Keratinocyte (primary cell): ENCODE results near the gene RAB11B. TPM values are rescaled to one million over a fixed set of nuclear protein-coding genes. Genes with fewer than 3 reads are reported as not detected.

Experiments used
- DNase-seq: peaks from one replicate; pipeline ENCODE4 v3.0.0-alpha.2; 2011; ENCODE audit warnings: low read depth, missing footprints, low spot score
- FAIRE-seq: peaks from 2 replicates; lab custom pipeline; 2011; peaks lifted over from hg19 to GRCh38; lab: Jason Lieb, UNC
- H2AFZ ChIP-seq: 2 replicates; pipeline ENCODE4 v1.6.0; 2012; ENCODE audit warnings: low read length, control low read depth, inconsistent platforms; ENCODE audit not compliant: control insufficient read depth
- H3K27ac ChIP-seq: 2 replicates; pipeline ENCODE4 v1.5.1; 2011; ENCODE audit warnings: low read length; ENCODE audit not compliant: control insufficient read depth, insufficient read depth
- H3K27me3 ChIP-seq: 3 replicates; pipeline ENCODE4 v1.6.0; 2011; ENCODE audit warnings: low read length; ENCODE audit not compliant: control insufficient read depth, insufficient read depth; ENCODE audit errors: extremely low read depth
- H3K36me3 ChIP-seq, 2 experiments: 2 replicates in 1 of 2; 3 replicates in 1 of 2; pipeline ENCODE4 v1.5.1; 2011; ENCODE audit warnings: low read length in 2 of 2, mild to moderate bottlenecking in 1 of 2; ENCODE audit not compliant: control insufficient read depth in 2 of 2, insufficient read depth in 2 of 2; ENCODE audit errors: extremely low read depth in 1 of 2
- H3K4me1 ChIP-seq: 3 replicates; pipeline ENCODE4 v1.5.1; 2011; ENCODE audit warnings: low read length; ENCODE audit not compliant: control insufficient read depth, insufficient read depth; ENCODE audit errors: extremely low read depth
- H3K4me2 ChIP-seq: 3 replicates; pipeline ENCODE4 v1.6.0; 2011; ENCODE audit warnings: low read depth, low read length; ENCODE audit not compliant: control insufficient read depth, insufficient read depth; ENCODE audit errors: extremely low read depth
- H3K4me3 ChIP-seq, 3 experiments: fragments of 200-600 bp in 1 of 3; sonication (generic) in 1 of 3; 2 replicates in 2 of 3; 3 replicates in 1 of 3; pipeline ENCODE4 v1.5.1; 2011 to 2016; ENCODE audit warnings: low read length in 3 of 3, mild to moderate bottlenecking in 3 of 3, control low read depth in 2 of 3, inconsistent platforms in 1 of 3, low read depth in 1 of 3, mixed read lengths in 1 of 3, mixed run types in 1 of 3, moderate library complexity in 1 of 3; ENCODE audit not compliant: control insufficient read depth in 2 of 3, insufficient read depth in 2 of 3; ENCODE audit errors: extremely low read depth in 1 of 3
- H3K79me2 ChIP-seq: 2 replicates; pipeline ENCODE4 v1.6.0; 2012; ENCODE audit warnings: low read length; ENCODE audit not compliant: control insufficient read depth, insufficient read depth
- H3K9ac ChIP-seq: 3 replicates; pipeline ENCODE4 v1.6.0; 2011; ENCODE audit warnings: low read length; ENCODE audit not compliant: control insufficient read depth, insufficient read depth; ENCODE audit errors: extremely low read depth
- H3K9me1 ChIP-seq: 3 replicates; pipeline ENCODE4 v1.6.0; 2011; ENCODE audit warnings: low read length; ENCODE audit not compliant: control insufficient read depth, insufficient read depth; ENCODE audit errors: extremely low read depth
- H3K9me3 ChIP-seq: 2 replicates; pipeline ENCODE4 v1.5.1; 2012; ENCODE audit warnings: low read depth, low read length; ENCODE audit not compliant: control insufficient read depth
- H4K20me1 ChIP-seq: 3 replicates; pipeline ENCODE4 v1.6.0; 2011; ENCODE audit warnings: low read length; ENCODE audit not compliant: control insufficient read depth, insufficient read depth; ENCODE audit errors: extremely low read depth
- EZH2 ChIP-seq: IDR thresholded peaks from one replicate; pipeline ENCODE4 v1.6.1; 2012; ENCODE audit warnings: inconsistent platforms, mild to moderate bottlenecking, low read length, moderate library complexity
- dilution Hi-C: fragments of 300-500 bp; cut with MboI; formaldehyde crosslinking; loops from one replicate; pipeline ENCODE4 v1.7.0; 2020; ENCODE audit warnings: low sequenced_read_pairs; ENCODE audit not compliant: extremely low pct_ligation_motif_present
- polyA plus RNA-seq, 5 experiments: library from polyadenylated mRNA; depleted of rRNA in 3 of 5; stranded (reverse) in 3 of 5; stranded (forward) in 1 of 5; unstranded in 1 of 5; fragments of >200 nt; gene quantifications; 1 replicate in 1 of 5; 2 replicates in 3 of 5; 3 replicates in 1 of 5; pipeline versions ENCODE4 v1.2.1 to v1.2.3, GENCODE V29; 2011 to 2012; ENCODE audit warnings: missing spikeins in 2 of 5, low read depth in 1 of 5, low replicate concordance in 1 of 5
- TF ChIP-seq, protein P1 (sequence below), 3 experiments: IDR thresholded peaks in 1 of 3; conservative IDR thresholded peaks in 1 of 3; optimal IDR thresholded peaks in 1 of 3; 2 replicates in 2 of 3; 3 replicates in 1 of 3; pipeline versions ENCODE3 to v1.5.1; 2011; ENCODE audit warnings: low read length in 3 of 3, mild to moderate bottlenecking in 3 of 3, moderate library complexity in 2 of 3, control low read depth in 1 of 3, inconsistent platforms in 1 of 3; ENCODE audit not compliant: insufficient read depth in 2 of 3; ENCODE audit errors: extremely low read depth in 1 of 3

Gene RAB11B
- polyA plus RNA-seq, 1 donor (not counting 4 experiments of a cell fraction or from before 2014, with no cell fraction given), result 14.3 TPM

DNA sequence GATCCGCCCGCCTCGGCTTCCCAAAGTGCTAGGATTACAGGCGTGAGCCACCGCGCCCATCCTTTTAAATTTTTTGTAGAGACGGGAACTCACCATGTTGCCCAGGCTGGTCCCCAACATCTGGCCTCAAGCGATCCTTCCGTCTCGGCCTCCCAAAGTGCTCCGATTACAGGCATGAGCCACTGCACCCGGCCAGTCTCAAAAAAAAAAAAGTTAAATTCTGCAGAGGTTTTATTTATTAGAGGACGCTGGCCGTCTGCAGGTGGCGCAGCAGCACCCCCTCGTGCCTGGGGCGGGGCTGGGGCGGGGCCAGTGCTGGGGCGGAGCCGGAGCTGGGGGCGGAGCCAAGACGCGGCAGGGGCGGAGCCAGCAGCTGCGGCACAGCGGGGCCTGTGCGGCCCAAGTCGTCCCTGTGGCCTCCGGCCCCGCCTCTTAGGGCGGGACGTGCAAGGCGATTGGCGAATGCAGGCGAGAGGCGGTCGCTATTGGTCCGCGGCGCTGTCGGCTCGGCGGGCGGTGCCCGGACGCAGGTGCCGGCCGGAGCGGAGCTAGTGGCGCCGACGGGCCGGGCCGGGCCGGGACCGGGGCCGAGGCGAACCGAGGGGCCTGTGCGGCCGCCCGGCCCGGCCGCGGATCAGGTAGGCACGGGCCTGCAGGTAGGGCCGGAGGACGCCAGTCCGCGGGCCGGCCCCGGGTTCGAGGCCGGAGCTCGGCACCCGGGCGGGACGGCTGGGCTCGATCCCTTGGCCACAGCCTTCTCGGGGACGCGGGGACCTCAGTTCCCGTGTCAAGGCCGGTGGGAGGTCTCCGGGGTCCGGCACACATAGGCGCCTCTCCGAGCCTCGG, 22.8 kb downstream of the RAB11B start, which contains the start of gene MARCHF2:
Gene MARCHF2 (plus strand): TSS at position 523 of the 846 bp plus-strand sequence. CDS start 8,536 bp downstream, outside the sequence.
- H3K27ac ChIP-seq, result no peak within 1 kb of the TSS
- dilution Hi-C loops, result no loop called here

DNA sequence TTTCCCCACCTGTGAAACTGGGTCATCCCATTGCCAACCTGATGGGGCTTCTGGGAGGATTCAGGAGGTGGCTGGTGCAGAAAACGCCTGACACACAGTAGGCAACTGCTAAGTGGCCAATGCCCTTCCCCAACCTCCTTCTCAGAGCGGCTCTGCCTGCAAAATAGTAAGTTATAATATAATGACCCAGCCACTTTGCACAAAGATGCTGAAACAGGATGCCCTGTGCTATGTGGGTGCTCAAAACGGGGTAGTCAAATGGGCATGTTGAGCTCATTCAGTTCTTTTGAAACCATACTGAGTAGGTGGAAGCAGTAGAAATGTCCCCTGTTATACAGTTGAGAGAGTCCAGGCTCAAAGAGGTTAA, 23.5 kb downstream of the RAB11B start:
- dilution Hi-C loops, result no loop called here
- H3K4me2 ChIP-seq, result peak overlapping the region; percentile 93

More for the DNA sequence above, 22.8 kb downstream of the RAB11B start, which contains the start of gene MARCHF2:
- peak within 1 kb of the TSS; percentile 66 for H3K9ac ChIP-seq
- DNase-seq (peak; percentile 82), FAIRE-seq (peak; percentile 13)
- H3K9me1 ChIP-seq, result no peaks in the 10 kb centered on the region
- no peaks in the 10 kb centered on the region for H4K20me1 ChIP-seq
- no peak for TF ChIP-seq EZH2
- TF ChIP-seq, protein P1, sequence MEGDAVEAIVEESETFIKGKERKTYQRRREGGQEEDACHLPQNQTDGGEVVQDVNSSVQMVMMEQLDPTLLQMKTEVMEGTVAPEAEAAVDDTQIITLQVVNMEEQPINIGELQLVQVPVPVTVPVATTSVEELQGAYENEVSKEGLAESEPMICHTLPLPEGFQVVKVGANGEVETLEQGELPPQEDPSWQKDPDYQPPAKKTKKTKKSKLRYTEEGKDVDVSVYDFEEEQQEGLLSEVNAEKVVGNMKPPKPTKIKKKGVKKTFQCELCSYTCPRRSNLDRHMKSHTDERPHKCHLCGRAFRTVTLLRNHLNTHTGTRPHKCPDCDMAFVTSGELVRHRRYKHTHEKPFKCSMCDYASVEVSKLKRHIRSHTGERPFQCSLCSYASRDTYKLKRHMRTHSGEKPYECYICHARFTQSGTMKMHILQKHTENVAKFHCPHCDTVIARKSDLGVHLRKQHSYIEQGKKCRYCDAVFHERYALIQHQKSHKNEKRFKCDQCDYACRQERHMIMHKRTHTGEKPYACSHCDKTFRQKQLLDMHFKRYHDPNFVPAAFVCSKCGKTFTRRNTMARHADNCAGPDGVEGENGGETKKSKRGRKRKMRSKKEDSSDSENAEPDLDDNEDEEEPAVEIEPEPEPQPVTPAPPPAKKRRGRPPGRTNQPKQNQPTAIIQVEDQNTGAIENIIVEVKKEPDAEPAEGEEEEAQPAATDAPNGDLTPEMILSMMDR (optimal IDR thresholded peaks at IDR 0.05 in 1 of 3, IDR thresholded peaks at IDR 0.05 in 1 of 3, conservative IDR thresholded peaks at IDR 0.05 in 1 of 3; ENCODE audit: extremely low read depth in 1 of 3, insufficient read depth in 2 of 3, low read length in 3 of 3), result peak in 2 of 3 experiments; percentile 51 to 56
- no peaks in the 10 kb centered on the region for H3K9me3 ChIP-seq
- H3K36me3 ChIP-seq, result no peaks in the 10 kb centered on the region
- H3K4me2 ChIP-seq, result peak within 1 kb of the TSS; percentile 93
- H3K27me3 ChIP-seq, result no peaks in the 10 kb centered on the region
- H3K79me2 ChIP-seq, result no peaks in the 10 kb centered on the region
- peak within 1 kb of the TSS; percentile 81 for H2AFZ ChIP-seq
- H3K4me1 ChIP-seq, result peaks cover 7% of the 10 kb centered on the region
- H3K4me3 ChIP-seq, result peak within 1 kb of the TSS; percentile 59 to 82 (median 67)

More for the DNA sequence above, 23.5 kb downstream of the RAB11B start:
- FAIRE-seq (no peak), DNase-seq (no peak)
- H2AFZ ChIP-seq, result peak overlapping the region; percentile 81
- TF ChIP-seq EZH2, result no peak
- no peaks in the 10 kb centered on the region for H3K79me2 ChIP-seq
- no peaks in the 10 kb centered on the region for H3K36me3 ChIP-seq
- H3K9me3 ChIP-seq, result no peaks in the 10 kb centered on the region
- no peaks in the 10 kb centered on the region for H3K27me3 ChIP-seq
- no peak overlapping the region for H3K27ac ChIP-seq
- peaks cover 9% of the 10 kb centered on the region for H3K4me1 ChIP-seq
- H4K20me1 ChIP-seq, result no peaks in the 10 kb centered on the region
- peak overlapping the region; percentile 59 to 82 (median 67) for H3K4me3 ChIP-seq
- H3K9me1 ChIP-seq, result no peaks in the 10 kb centered on the region
- H3K9ac ChIP-seq, result peak overlapping the region; percentile 66
